NCI-H446 treated with DMSO at 0.1 percent for 48 hours (cell line): ENCODE data around the gene EPM2A.

Source experiments
- DNase-seq: peaks from one replicate; lab custom pipeline; 2025; lab: John Stamatoyannopoulos, UW

EPM2A gene

DNA sequence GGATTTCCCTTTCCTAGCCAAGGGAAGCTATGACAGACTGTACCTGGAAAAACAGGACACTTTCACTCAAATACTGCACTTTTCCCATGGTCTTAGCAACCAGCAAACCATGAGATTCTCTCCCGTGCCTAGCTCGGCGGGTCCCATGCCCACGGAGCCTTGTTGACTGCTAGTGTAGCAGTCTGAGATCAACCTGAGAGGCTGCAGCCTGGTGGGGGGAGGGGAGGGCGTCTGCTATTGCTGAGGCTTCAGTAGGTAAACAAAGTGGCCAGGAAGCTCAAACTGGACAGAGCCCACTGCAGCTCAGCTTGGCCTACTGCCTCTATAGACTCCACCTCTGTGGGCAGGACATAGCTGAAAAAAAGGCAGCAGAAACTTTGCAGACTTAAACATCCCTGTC is 61.8 kb downstream of the EPM2A start:
- no peak for DNase-seq

DNA sequence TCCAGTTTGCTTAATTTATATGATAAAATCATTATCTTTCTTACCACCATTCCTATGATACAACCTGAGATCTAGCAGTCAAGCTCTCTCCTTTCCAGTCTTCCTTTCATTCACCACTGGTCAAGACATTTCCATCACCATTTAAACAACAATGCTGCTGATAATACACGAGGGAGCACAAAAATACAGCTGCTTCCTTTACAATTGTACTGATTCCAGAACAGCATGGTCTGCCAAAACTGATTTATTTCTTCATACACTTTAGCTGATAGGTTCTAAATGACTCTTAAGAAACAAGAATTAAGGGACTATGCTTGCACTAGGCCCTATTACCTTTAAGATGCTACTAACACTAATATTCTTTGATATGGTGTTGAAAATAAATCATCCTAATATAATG is 65.0 kb downstream of the EPM2A start:
- no peak for DNase-seq

DNA sequence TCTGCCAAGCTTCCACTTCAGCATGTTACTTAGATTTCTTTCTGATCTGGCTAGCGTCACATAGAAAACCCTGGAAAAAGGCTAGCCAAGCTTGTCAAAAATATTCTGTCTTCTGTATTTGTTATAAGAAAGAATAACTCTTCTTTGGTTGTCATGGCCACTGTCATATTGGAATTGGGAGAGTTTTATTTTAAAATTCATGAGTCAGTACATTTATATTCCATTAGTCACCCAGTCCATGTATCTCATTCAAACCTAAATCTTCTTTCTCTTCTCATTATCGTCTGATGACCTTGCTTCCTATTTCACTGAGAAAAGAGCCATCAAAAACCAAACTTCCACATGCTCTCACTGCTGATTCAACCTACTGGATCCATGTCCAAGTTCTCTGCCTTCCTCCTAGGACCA is 65.7 kb downstream of the EPM2A start:
- no peak for DNase-seq

DNA sequence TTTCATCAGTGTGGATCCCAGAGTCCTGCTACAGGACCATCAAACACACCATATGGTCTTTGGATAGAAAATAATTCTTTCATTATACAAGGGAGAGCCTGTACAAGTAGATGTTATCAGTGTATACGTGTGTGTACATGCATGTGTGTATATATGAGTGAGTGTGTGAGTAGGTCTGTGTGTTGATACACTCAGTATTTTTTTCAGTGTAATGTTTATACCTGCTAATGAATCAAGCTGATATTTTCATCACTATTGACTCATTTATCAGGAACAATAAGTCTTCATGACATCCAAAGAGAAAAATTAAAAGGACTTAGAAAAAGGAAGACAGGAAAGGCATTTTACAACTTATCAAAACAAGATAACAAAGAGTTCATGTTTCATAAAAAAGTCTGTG is 66.5 kb downstream of the EPM2A start:
- DNase-seq, result no peak

DNA sequence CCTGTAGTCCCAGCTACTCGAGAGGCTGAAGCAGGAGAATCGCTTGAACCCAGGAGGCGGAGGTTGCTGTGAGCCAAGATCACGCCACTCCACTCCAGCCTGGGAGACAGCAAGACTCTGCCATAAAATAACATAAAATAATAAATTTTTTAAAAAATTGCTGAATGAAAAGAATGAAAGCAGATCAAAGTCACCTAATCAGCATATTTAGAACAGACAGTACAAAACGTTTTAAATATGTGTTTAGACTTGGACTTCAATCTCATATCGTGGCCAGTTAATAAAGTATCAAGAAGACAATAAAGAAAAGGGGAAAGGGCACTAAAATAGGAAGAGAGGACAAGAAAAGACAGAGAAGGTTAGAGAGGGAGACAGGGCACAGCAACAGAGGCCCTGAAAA is 74.6 kb downstream of the EPM2A start:
- DNase-seq, result no peak

DNA sequence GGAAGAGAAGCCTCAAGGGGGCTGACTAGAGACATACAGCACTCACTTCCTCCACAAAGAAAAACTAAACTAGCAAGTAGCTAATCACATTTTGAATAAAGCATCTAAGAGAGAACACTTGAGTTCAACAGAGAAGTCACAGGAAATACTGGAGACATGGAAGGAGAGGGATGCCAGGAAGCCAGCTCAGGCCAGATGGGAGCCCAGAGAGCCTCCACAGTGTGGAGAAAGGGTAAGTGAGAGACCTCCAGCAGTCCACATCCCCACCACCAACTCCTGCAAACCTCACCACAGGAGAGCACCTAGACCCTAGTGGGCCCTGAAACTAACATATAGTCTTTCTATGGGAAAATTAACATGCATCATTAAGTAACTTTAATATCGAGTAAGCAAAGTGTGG is 79.2 kb downstream of the EPM2A start:
- no peak for DNase-seq

DNA sequence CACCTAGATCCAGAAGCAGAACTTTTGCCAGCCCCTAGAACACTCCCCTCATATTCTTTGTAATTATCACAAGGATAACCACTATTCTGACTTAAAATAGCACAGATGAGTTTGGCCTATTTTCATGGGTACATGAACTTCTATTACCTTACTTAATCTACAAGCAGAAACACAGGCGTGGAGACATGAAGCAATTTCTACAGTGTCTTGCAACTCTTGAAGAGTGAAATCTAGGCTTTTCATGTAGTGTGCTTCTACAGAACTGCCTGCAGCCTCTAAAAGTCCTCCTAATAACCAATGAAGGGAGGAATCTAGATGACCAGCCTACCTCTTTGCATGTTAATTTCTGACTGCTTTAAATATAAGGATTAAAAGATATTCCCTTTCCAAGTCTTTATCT is 82.7 kb downstream of the EPM2A start:
- no peak for DNase-seq

DNA sequence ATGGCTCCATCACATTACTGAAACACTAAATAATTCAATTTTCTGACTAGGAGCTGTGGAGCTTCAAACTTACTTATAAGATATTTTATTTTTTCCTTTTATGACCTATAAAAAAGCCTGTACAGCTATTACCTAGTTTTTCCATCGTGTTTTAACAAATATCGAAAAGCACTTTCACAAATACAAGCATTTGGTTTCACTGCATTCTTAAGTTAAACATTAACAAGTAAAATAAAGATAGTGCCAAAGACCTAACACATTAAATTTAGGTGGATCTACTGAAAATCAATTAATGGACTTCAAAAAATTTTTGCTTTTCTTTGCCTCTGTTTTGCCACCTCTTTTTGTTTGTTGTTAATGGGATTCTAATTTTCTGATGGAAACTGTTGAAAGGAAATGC is 83.3 kb downstream of the EPM2A start:
- no peak for DNase-seq

DNA sequence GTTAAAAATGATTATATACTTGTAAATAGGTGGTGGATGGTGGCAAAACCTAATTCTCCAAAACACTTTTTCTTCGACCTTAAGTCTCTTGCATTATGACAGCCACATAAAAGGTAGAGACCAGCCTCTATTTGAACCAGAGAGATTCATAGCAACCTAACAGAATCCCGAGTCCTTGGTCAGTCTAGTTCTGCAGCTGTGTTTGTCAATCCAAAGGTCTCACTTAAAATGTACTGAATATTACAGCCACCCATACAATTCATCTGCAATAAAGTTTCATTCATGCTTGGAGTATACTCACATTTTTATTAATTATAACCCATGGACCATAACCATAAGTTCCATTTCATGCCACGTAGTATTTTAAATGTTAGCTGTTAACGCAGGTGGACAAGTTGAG is 87.2 kb downstream of the EPM2A start:
- no peak for DNase-seq

DNA sequence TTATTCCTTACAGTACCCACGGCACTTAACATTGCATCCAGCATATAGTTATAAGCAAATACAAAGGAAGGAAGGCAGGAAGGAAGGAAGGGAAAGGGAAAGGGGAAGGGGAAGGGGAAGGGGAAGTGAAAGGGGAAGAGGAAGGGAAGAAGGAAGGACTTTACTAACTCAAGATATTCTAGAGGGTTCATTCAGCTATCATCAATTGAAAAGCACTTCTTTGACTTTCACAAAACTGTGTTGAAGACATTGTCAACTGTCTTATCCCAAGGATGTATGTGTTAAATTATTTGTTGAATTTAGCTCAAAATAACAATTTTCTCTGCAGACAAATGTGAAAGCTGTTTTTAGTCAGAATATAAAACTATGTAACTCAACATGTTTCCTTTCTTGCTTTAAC is 87.7 kb downstream of the EPM2A start:
- DNase-seq, result no peak

DNA sequence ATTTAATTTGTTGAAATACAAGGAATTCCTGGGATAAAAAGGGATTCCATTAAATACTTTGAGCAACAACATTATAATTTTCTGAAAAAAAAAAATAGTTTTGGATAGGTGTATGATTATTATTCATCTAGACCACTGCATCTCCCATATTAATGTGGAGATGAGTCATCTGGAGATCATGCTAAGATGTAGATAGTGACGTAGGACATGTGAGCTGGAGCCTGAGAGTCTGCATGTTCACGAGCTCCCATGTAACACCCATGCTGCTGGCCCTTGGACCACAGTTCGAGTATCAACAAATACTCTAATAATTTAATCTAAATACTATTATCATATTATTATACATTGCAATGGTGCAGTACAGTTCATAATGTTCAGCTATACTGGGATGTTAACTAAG is 91.6 kb downstream of the EPM2A start:
- no peak for DNase-seq

DNA sequence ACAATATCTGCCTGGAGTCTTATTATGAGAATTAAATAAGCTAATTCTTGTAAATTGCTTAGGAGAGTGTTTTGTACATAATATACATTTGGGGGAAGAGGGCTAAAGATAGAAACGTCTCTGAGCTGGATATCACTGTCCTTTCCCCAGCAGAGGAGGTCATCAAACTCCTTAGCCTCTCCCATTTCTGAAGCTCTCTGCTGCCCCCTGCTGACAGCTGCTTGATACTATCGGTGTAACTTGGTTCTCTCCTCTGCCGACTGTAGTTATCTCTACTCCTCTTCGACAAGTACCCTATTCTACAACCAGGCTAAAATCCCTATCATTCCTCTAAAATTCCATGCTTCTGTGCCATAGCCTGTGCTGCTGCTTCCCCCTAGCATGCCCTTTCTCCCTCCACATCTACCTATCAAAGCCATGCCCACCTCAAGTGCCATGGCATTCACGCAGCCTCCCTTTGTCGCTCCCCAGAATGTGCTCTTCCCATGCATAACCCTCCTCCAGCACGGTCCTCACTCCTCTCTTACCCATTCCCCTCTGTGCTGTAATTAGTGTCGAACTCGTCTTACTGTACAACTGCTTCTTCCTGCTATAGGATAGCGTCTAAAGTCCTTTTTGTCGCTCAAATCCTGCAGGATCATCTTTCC is 101.2 kb downstream of the EPM2A start:
- DNase-seq, result no peak

DNA sequence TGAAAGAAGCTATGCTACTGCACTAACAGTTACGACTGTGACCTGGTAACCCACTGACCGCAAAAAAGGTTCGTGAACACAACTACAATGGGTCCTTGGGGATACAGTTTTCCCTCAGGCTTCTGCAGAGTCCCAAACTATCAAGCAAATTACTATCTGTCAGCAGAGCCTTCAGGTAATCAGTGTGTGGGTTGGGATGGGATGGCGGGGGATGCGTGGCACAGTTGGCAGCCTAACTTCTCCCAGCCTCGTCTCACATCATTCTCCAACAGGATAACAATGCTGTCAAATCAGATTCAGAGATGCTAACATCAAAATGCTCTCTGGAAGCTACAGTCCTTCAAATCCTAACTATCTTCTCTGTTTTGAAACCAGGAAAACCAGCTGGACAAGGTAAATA is 102.3 kb downstream of the EPM2A start:
- no peak for DNase-seq

DNA sequence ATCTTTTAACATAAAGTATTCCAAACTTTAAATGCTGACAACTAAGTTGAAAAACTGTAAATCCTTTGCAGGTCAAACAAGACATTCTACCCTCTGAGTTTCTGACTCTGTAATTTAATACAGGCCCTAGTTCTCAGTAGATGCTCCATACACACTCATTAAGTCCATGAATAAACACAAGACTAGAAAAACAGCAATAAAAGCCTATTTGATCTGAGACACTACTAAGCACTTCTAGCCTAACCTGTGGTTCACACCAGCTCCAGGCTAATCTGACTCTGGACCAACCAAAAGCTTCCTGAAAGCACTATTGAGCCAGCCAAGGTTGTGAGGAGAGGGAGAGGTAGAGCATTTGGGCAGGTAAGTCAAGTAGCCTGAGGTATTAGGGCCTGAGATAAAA is 103.9 kb downstream of the EPM2A start:
- no peak for DNase-seq

DNA sequence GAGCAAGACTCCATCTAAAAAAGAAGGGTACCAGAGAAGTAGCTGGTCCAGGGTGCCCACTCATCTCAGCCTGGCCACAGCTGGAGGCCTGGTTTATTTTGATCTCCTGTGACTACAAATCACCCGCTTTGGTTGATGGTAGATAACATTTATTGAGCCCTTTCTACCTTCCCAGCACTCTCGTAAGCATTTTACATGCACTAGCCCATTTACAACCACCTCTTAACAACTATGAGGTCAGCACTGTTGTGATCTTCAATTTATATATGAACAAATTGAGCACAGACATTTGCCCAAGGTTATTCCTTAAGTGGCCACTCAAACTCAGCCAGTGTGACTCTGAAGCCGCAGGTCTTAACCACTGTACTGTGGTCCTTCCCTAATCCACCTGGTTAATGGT is 104.7 kb downstream of the EPM2A start:
- no peak for DNase-seq

DNA sequence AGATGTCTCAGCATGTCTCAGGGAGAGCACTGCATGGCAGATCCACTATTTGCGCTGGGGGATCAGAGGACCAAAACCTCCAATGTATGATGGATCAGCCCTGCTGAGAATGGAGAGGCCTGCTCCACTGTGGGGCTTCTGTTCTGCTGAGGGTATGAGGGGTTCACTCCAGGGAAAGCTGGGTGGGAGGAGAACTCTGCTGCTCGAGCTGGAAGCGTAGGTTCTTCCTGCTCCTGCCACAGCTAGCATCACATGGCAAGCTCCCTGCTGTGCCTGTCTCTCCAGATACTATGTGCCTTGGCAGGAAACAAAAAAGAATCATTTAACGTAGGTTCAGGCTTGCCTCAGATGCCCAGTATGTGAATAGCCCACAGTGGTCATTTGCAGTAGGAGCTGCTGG is 105.8 kb downstream of the EPM2A start:
- DNase-seq, result no peak

DNA sequence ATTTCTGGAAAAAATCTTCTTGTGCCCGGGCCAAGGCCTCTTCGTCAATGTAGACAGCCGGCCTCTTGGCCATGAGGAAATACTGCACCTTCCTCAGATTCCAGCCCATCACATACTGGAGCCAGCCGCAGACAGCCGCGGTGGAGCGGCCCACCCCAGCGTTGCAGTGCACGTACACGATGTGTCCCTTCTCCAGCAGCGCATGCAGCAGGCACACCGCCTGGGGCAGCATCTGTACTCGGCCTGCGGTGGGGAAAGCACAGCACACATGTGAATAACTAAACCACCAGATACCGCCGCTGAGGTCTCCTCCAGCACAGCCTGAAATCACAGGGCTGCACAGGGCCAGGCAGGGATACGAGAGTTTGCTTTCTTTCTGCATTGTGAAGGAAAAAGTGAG is 107.9 kb downstream of the EPM2A start:
- no peak for DNase-seq

DNA sequence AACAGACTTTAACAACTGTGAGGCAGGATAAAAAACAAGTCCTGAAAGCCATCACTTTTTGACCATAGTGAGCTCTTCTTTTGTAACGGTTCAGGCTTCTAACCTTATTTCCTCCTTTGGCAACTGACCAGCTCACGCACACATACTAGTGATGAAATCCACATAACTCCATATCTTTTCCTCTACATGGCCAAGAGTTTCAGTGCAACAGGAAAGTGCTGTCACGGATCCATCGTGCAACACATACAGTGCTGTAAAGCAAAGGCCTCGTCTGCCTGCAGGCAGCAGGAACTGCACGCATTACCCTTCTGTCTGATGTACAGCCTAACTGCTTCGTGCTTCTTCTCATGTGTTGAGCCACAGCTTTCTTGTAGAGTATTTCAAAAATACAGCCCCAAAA is 108.5 kb downstream of the EPM2A start:
- no peak for DNase-seq

DNA sequence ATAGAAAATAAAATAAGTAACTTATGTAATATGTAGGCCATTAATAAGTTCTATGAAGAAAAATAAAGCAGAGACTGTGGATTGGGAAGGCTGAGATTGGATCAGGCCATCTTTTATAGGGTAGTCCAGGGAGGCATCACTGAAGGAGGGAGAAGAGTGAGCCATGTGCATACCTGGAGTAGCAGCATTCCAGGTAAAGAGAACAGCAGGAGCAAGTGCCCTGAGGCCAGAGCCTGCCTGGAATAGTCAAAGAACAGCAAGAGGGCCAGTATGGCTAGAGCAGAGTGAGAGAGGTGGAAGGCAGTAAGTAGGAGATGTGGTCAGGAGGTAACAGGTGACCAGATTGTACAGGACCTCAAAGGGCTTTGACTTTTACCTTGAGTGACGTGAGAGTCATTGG is 112.1 kb downstream of the EPM2A start:
- no peak for DNase-seq

DNA sequence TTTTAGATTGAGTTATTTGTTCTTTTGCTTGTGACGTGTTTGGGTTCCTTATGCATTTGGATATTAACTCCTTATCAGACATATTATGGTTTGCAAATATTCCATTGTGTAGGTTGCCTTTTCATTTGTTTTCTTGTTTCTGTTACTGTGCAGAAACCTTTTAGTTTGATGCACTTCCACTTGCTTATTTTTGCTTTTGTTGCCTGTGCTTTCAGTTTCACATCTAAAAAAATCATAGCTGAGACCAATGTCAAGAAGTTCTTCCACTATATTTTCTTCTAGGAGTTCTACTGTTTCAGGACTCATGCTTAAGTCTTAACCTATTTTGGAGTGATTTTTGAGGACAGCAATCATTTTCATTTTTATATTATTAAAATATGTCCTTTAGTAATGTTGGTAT is 113.5 kb downstream of the EPM2A start:
- no peak for DNase-seq

DNA sequence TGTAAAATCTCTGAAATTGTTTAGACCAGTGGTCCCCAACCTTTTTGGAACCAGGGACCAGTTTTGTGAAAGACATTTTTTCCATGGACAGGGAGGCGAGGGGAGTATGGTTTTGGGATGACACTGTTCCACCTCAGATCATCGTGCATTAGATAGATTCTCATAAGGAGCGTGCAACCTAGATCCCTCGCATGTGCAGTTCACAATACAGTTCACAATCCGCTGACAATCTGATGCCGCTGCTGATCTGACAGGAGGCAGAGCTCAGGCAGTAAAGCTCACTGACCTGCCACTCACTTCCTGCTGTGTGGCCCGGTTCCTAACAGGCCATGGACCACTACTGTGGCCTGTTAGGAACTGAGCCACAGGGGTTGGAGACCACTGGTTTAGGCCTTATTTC is 115.2 kb downstream of the EPM2A start:
- DNase-seq, result no peak

DNA sequence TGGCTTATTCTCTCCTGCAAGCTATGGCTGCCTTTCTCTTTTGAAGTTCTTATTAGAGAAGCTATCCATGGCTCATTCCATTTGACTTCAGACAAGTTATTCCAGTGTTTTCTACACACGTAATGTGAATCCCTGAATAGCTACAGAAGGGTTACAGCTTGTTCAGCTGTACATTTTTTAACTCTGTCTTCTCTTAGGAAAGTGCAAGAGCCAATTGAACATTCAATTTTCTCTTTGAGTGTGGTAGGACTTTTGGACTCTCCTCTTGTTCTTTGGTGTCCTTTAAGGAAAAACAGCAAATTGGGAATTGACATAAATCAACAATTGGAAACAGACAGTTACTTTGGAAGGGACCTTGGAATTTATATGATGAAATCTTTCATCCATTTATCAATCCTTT is 125.8 kb downstream of the EPM2A start:
- no peak for DNase-seq

DNA sequence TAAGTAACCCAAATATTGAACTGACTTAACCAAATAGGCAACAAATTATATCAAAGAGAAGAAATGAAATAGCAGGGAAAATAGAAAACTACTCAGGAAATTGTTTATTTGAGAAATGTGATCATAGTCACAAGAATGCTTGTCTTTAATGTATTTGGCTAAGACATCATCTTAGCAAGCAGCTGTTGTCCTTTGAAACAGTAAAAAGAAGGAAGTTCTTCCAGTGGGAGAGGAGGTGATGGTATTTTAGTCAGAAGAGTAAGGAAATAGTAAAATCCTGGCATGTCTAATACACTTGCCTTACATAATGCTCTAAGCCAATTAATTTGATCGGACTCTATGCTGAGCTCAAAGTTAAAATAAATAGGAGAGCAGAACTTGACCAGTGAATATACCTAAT is 126.5 kb downstream of the EPM2A start:
- no peak for DNase-seq

DNA sequence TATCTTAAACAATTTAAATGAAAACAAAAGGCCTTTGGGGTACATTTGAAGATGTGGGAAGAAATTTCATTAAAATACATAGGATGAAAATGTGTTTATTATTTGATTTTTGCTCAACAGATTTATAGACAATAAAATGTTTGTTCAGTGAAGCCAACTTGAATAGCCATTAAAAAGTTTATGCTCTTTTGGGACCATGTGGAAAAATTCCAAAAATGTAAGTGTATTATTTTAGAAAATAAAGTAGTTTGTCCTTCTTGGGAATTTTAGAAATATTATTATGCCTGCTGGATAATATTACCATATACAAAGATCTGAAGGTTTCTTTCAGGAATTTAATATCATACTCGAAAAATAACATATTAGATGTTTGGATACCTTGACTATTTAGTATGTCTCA is 131.3 kb downstream of the EPM2A start:
- DNase-seq, result no peak

DNA sequence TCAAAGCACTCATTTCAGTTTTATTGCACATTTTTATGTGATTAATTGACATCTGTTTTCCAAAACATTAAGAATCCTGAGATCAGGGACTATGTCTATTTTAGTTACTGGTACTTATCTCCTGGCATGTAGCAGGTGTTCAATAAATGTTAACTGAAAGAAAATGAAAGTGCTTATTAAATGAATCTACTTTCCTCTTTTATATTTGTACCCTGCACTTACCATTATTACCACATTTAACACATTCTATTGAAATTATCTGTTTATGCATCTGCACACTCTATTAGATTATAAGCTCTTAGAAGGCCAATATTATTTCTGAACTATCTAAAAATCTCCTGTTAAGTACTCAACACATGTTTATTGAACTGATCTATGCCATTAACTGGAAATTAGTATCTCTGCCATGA is 131.9 kb downstream of the EPM2A start:
- no peak for DNase-seq
